AG04450 (cell line): ENCODE data around the gene CORO2B. TPM values are rescaled to one million over a fixed set of nuclear protein-coding genes. Genes with fewer than 3 reads are reported as not detected.

Experiments
- CTCF ChIA-PET: fragments of 300-600, 350-600 bp; formaldehyde crosslinking; extraction: SDS; loops from one replicate; lab custom pipeline; 2022; ENCODE audit warnings: antibody characterized with exemption, inconsistent platforms; lab: Charles Lee
- POLR2A ChIA-PET: fragments of 350-600 bp; formaldehyde crosslinking; extraction: SDS; loops from one replicate; lab custom pipeline; 2021; ENCODE audit warnings: antibody characterized with exemption, inconsistent platforms; lab: Yijun Ruan, JAX
- DNase-seq: peaks from one replicate; pipeline ENCODE4 v3.0.0-alpha.2; 2011; ENCODE audit warnings: low read depth, low spot score
- H3K27ac ChIP-seq: one replicate; pipeline ENCODE4 v1.5.1; 2012; ENCODE audit warnings: low read depth, low read length, control low read depth
- H3K27me3 ChIP-seq: one replicate; pipeline ENCODE4 v1.6.0; 2012; ENCODE audit warnings: low read length; ENCODE audit not compliant: control insufficient read depth, insufficient read depth
- H3K4me3 ChIP-seq: 2 replicates; pipeline ENCODE4 v1.5.1; 2011; ENCODE audit warnings: mild to moderate bottlenecking, low read depth, low read length, control low read depth
- H3K9me3 ChIP-seq: 2 replicates; pipeline ENCODE4 v1.5.1; 2012; ENCODE audit warnings: low read length; ENCODE audit not compliant: control insufficient read depth, insufficient read depth
- CTCF ChIP-seq: IDR thresholded peaks from 2 replicates; pipeline ENCODE4 v1.5.1; 2011; ENCODE audit warnings: low read depth, low read length, control low read depth, inconsistent platforms
- polyA plus RNA-seq: library from polyadenylated mRNA; depleted of rRNA; stranded (reverse); fragments of >200 nt; gene quantifications from 2 replicates; pipeline ENCODE4 v1.2.3, GENCODE V29; 2011

CORO2B gene
- polyA plus RNA-seq, 1 experiment = 16.1 TPM

GRCh38 chr15:68609629-68610028 lies 30.8 kb downstream of the CORO2B start:
- no peak for TF ChIP-seq CTCF
- no peak for DNase-seq
- Histone ChIP-seq H3K27ac (no peak overlapping the region), H3K27me3 (no peaks in the 10 kb centered on the region), H3K4me3 (no peak overlapping the region), H3K9me3 (no peaks in the 10 kb centered on the region; the same call in 1 of the 2 replicates)
- POLR2A ChIA-PET = interaction anchor here (0.6 to 0.7 kb wide), 2 partner anchors 16 to 293 kb away, joined by 3 read pairs; no protein-coding TSS in a partner anchor
- CTCF ChIA-PET = interaction anchor here (0.9 kb wide), 1 partner anchor 60 kb away, joined by 4 read pairs; no protein-coding TSS in a partner anchor

GRCh38 chr15:68610825-68611224 lies 32.0 kb downstream of the CORO2B start:
- CTCF ChIA-PET = no interaction called here
- POLR2A ChIA-PET = no interaction called here
- no peak overlapping the region for H3K27ac ChIP-seq
- no peaks in the 10 kb centered on the region for H3K27me3 ChIP-seq
- DNase-seq = no peak
- H3K9me3 ChIP-seq = peaks cover 4% of the 10 kb centered on the region; the same call in 1 of the 2 replicates
- H3K4me3 ChIP-seq = no peak overlapping the region
- TF ChIP-seq CTCF = no peak

GRCh38 chr15:68612503-68612902 lies 33.7 kb downstream of the CORO2B start:
- H3K9me3 ChIP-seq = peaks cover 5% of the 10 kb centered on the region; the same call in 1 of the 2 replicates
- POLR2A ChIA-PET = interaction anchor here (0.6 kb wide), 1 partner anchor 21 kb away, joined by 3 read pairs; no protein-coding TSS in a partner anchor

GRCh38 chr15:68612979-68613740 lies 34.4 kb downstream of the CORO2B start:
- H3K27me3 ChIP-seq = no peaks in the 10 kb centered on the region
- no peak for DNase-seq
- no peak overlapping the region for H3K27ac ChIP-seq
- H3K4me3 ChIP-seq = no peak overlapping the region
- ChIA-PET CTCF (interaction anchor here (0.9 to 1.5 kb wide), 3 partner anchors 38 to 63 kb away, joined by 3 to 4 read pairs (median 4); no protein-coding TSS in a partner anchor), POLR2A (no interaction called here)
- TF ChIP-seq CTCF = no peak
- peaks cover 5% of the 10 kb centered on the region; the same call in 1 of the 2 replicates for H3K9me3 ChIP-seq

More at GRCh38 chr15:68612503-68612902, 33.7 kb downstream of the CORO2B start:
- no peaks in the 10 kb centered on the region for H3K27me3 ChIP-seq
- no peak overlapping the region for H3K4me3 ChIP-seq
- no peak for TF ChIP-seq CTCF
- CTCF ChIA-PET = interaction anchor here (0.9 to 1.5 kb wide), 3 partner anchors 38 to 62 kb away, joined by 3 to 4 read pairs (median 4); no protein-coding TSS in a partner anchor
- no peak overlapping the region for H3K27ac ChIP-seq
- no peak for DNase-seq
